Measurements from ENCODE around the gene MCM9. TPM values are rescaled to one million over a fixed set of nuclear protein-coding genes. Genes with fewer than 3 reads are reported as not detected.
A peak's percentile ranks its signal among the peaks of the same experiment; 100 is the strongest.

The MCM9 gene
- polyA plus RNA-seq, 3 donors = 9.4 to 11.9 (median 9.8) TPM

DNA sequence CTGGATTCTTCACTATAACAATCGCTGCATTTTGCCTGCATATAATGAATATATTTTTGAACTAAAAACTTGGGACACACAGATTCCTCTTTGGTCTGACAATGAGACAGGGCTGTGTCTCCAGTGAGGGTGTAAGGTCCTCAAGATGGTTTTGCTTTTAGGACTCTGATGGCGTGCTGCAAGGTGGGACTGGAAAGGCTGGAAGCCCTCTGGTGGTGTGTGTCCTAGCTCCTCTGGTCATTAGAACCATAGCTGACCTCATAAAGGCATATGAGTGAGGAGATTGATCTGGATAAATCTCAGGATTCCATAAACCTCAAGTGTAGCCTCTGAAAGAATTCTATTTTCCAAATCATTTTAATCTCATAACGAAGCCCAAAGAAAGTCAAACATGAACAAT is 149.4 kb downstream of the MCM9 start:
- Mint-ChIP-seq H3K36me3 (no peaks in the 10 kb centered on the region), H3K27me3 (ENCODE audit: low read depth in 3 of 3) (no peaks in the 10 kb centered on the region), H3K4me3 (no peak overlapping the region), H3K4me1 (peaks cover 44% of the 10 kb centered on the region), H3K27ac (no peak overlapping the region), H3K9me3 (no peaks in the 10 kb centered on the region)
- TF ChIP-seq, protein P1, sequence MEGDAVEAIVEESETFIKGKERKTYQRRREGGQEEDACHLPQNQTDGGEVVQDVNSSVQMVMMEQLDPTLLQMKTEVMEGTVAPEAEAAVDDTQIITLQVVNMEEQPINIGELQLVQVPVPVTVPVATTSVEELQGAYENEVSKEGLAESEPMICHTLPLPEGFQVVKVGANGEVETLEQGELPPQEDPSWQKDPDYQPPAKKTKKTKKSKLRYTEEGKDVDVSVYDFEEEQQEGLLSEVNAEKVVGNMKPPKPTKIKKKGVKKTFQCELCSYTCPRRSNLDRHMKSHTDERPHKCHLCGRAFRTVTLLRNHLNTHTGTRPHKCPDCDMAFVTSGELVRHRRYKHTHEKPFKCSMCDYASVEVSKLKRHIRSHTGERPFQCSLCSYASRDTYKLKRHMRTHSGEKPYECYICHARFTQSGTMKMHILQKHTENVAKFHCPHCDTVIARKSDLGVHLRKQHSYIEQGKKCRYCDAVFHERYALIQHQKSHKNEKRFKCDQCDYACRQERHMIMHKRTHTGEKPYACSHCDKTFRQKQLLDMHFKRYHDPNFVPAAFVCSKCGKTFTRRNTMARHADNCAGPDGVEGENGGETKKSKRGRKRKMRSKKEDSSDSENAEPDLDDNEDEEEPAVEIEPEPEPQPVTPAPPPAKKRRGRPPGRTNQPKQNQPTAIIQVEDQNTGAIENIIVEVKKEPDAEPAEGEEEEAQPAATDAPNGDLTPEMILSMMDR (IDR thresholded peaks at IDR 0.05) = no peak
- no peak overlapping the region for H3K4me3 ChIP-seq (replicated peaks in 1 of 3; ENCODE audit: low read depth in 2 of 3, low read length in 3 of 3)
- no peaks in the 10 kb centered on the region for H3K36me3 ChIP-seq (replicated peaks in 1 of 2; ENCODE audit: control insufficient read depth in 1 of 2, insufficient read depth in 2 of 2, low read length in 2 of 2)
- H3K79me2 ChIP-seq (ENCODE audit: insufficient read depth, low read length) = no peaks in the 10 kb centered on the region
- H3K9me3 ChIP-seq (replicated peaks in 1 of 2; ENCODE audit: control insufficient read depth in 1 of 2, insufficient read depth in 1 of 2, low read length in 2 of 2) = no peaks in the 10 kb centered on the region
- H2AFZ ChIP-seq (ENCODE audit: insufficient read depth, low read depth, low read length, poor library complexity, severe bottlenecking) = no peak overlapping the region
- no peak overlapping the region for H3K27ac ChIP-seq (ENCODE audit: low read depth in 1 of 2, low read length in 2 of 2)
- peaks cover 35 to 39% of the 10 kb centered on the region in 2 donors for H3K4me1 ChIP-seq (ENCODE audit: control insufficient read depth in 1 of 2, insufficient read depth in 2 of 2, low read length in 2 of 2)
- WGBS (ENCODE audit: insufficient coverage) = 100% methylated on average over 1 of the region's 3 CpGs
- no peaks in the 10 kb centered on the region for H3K27me3 ChIP-seq (ENCODE audit: control insufficient read depth in 2 of 2, insufficient read depth in 2 of 2, low read length in 2 of 2)
- H3K9ac ChIP-seq (ENCODE audit: insufficient read depth, low read length, poor library complexity, severe bottlenecking) = no peak overlapping the region
- H3K4me2 ChIP-seq (replicated peaks; ENCODE audit: extremely low read depth, low read length, poor library complexity, severe bottlenecking) = no peak overlapping the region
- no peak for DNase-seq
- no peaks in the 10 kb centered on the region for H4K20me1 ChIP-seq (ENCODE audit: insufficient read depth, low read length)
- intact Hi-C loops (cut with micrococcal nuclease) = no loop called here

DNA sequence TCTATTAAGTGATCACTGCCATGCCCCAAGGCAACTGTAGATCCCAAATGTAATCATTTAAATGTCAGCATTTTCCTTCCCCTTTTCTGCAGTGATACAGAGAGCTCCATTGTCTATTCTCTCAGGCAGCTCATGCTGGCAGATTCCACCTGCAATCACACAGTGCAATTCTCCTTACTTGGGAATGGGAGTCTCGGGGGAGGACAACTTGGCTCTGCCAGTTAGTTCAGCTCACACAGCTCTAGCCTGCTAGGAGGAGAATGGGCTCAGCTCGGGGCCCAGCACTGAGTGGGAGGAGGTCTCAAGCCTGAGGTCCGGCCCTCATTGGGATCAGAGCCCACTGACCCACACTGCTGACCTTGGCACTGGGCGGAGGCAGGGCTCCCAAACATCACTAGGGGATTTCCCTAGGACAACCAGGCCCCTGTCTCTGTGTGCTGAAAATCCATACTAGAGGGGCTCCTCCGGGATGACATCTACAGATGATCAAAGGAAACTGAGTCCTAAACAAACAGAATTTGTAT is 150.3 kb downstream of the MCM9 start:
- H3K36me3 Mint-ChIP-seq = no peaks in the 10 kb centered on the region
- peak overlapping the region in 1 of 2 donors; percentile 48 for H3K4me3 Mint-ChIP-seq
- no peaks in the 10 kb centered on the region for H3K27me3 Mint-ChIP-seq (ENCODE audit: low read depth in 3 of 3)
- TF ChIP-seq, protein P1 (IDR thresholded peaks at IDR 0.05) = no peak
- Histone ChIP-seq H4K20me1 (ENCODE audit: insufficient read depth, low read length) (no peaks in the 10 kb centered on the region), H3K4me2 (replicated peaks; ENCODE audit: extremely low read depth, low read length, poor library complexity, severe bottlenecking) (no peak overlapping the region), H3K9me3 (replicated peaks in 1 of 2; ENCODE audit: control insufficient read depth in 1 of 2, insufficient read depth in 1 of 2, low read length in 2 of 2) (no peaks in the 10 kb centered on the region), H3K36me3 (replicated peaks in 1 of 2; ENCODE audit: control insufficient read depth in 1 of 2, insufficient read depth in 2 of 2, low read length in 2 of 2) (no peaks in the 10 kb centered on the region), H2AFZ (ENCODE audit: insufficient read depth, low read depth, low read length, poor library complexity, severe bottlenecking) (no peak overlapping the region), H3K4me1 (ENCODE audit: control insufficient read depth in 1 of 2, insufficient read depth in 2 of 2, low read length in 2 of 2) (peaks cover 42 to 48% of the 10 kb centered on the region in 2 donors), H3K9ac (ENCODE audit: insufficient read depth, low read length, poor library complexity, severe bottlenecking) (no peak overlapping the region), H3K27ac (ENCODE audit: low read depth in 1 of 2, low read length in 2 of 2) (no peak overlapping the region), H3K79me2 (ENCODE audit: insufficient read depth, low read length) (no peaks in the 10 kb centered on the region), H3K27me3 (ENCODE audit: control insufficient read depth in 2 of 2, insufficient read depth in 2 of 2, low read length in 2 of 2) (no peaks in the 10 kb centered on the region), H3K4me3 (replicated peaks in 1 of 3; ENCODE audit: low read depth in 2 of 3, low read length in 3 of 3) (no peak overlapping the region)
- H3K4me1 Mint-ChIP-seq = peaks cover 53% of the 10 kb centered on the region
- DNase-seq = no peak
- 97% methylated on average over 4 of the region's 5 CpGs for WGBS (ENCODE audit: insufficient coverage)
- intact Hi-C loops (cut with micrococcal nuclease) = no loop called here
- H3K9me3 Mint-ChIP-seq = no peaks in the 10 kb centered on the region
- H3K27ac Mint-ChIP-seq = peak overlapping the region in 1 of 7 donors; percentile 42

Data from CD14-positive monocyte (primary cell).